ENCODE data around the gene LRIG1. TPM values are rescaled to one million over a fixed set of nuclear protein-coding genes. Genes with fewer than 3 reads are reported as not detected.

LRIG1 gene
- total RNA-seq, 1 donor from 2014 or later: 111 TPM

DNA sequence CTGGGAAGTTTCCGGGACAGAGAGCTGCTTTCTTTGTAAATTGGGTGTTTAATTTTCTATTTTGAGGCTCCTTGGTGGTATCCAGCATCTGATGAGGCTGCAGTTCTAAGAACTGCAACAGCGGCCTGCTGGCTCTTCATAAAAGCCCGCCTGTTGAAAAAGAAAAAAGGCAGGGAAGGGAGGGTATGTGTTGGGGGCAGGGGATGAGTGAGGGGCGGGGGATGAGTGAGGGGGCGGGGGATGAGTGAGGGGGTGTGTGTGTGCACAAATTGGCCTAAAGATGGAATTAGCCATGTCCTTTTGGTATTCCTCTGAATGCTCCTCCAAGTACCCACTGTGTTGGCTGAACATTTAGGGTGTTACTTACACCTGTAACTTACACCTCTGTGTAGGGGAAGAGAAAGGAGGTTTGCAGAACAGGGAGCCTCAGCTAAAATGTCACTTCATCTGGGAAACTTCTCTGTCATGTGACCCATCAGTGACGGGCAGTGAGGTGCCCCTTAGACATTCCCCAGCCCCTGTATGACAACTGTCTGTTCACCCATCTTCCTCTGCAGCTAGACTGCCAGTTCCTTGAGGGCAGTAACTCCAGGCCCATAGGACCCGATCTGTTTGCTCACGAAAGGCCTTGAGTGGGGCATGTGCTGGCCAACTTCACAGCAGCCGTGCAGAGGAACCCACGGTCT, 57.6 kb downstream of the LRIG1 start:
- DNase-seq (ENCODE audit: low read depth, low spot score): no peak

DNA sequence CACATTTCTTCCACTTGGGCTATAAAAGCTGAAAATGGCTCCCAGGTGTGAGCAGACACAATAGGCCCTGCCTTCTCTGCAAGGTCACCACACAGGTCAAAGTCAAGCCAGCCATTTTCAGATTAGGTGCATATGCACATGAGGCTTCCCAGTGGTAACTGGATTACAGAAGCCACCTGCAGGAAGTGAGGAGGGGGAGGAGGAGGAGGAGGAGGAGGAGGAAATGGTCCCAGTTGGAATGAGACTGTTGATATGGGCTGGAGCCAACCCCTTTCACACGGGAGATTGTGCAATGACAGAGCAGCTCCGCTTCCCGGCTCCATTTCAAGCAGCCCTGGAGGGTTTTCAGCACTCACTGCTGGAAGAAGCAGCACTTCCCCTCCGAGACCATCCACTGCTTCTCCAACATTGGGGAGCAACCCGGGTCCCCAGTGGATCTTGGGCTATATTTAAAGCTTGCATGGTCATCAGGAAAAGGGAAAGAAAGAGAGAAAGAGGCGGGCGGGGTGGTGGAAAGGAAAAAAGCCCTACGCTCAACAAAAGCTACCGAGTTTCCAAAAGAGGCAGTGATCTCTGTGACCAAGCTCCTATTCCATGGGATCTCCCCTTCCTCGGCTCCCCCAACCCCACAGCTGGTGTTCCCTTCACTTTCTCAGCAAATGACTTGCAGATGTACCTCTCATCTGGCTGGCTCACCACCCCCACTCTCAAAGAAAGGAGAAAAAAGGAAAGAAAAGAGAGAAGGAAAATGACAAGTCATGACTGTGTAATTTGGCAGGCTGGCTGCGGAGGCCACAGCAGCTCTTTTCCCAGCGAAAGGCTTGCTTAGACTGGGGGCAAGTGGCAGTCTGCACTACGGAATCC, 58.3 kb downstream of the LRIG1 start:
- DNase-seq (ENCODE audit: low read depth, low spot score): peak; percentile 78

DNA sequence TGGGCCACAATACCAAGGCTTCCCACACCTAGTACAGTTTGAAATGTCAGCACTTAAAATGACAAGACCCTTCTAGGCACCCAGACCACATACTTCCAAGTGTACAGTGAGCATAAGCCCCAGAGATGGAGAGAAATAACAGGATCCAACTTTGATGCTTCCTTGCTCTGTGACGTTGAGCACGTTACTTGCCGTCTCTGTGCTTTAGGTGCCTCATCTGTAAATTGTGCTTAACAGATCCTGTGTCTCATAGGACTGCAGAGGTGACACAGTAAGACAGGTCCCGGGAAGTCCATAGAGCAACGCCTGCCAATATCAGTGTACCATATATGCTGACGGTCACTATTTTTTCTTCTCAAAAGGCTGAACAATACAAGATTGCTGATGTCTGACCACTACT, 59.1 kb downstream of the LRIG1 start:
- DNase-seq (ENCODE audit: low read depth, low spot score): no peak

DNA sequence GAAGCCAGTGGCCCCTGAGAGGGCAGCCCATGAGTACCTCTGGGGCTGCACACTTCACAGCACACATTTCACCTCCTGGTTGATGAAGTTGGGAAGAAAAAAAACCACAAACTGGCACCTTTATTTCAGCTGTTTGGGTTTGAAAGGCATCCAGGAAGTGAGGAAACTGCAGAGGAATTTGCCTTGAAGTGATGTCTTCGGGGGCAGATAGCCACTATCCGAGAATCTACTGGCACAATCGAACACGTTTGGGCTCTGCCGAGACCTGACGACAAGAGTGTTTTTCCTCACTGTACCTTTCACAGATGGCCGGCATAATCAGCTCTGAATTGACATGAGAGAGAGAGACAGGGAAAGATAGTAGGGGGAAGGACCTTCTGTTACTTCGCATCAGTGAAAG, 59.7 kb downstream of the LRIG1 start:
- peak; percentile 39 for DNase-seq (ENCODE audit: low read depth, low spot score)

DNA sequence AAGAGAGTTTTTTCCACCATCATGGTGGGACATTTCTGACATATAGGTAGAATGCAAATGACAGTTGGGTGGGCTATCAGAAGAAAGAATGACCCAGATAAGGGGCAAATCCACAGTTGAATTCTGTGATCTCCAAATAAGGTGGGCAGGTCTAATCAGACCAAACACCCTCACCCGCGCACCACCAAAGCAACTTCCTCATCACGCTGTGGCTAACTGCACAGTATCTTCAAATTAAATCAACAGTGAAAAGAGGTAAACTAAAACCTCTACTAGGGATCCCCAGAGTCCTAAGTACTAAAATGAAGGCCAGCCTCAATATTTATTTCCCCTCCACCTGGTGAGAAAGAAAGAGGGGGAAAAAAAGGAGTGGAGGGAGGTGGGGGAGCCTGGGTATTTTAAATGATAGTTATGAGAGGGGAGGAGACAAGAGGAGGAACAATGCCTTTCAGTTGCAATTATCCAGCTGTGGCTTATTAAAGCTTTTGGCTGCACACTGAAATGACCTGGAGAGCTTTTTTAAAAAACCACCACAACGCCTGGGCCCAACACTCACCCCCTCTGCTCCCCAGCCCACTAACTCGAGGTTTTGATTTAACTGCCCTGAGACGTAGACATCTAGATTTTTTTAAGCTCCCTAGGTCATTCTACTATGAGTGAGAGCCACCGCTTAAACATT, 61.0 kb downstream of the LRIG1 start:
- DNase-seq (ENCODE audit: low read depth, low spot score): no peak

DNA sequence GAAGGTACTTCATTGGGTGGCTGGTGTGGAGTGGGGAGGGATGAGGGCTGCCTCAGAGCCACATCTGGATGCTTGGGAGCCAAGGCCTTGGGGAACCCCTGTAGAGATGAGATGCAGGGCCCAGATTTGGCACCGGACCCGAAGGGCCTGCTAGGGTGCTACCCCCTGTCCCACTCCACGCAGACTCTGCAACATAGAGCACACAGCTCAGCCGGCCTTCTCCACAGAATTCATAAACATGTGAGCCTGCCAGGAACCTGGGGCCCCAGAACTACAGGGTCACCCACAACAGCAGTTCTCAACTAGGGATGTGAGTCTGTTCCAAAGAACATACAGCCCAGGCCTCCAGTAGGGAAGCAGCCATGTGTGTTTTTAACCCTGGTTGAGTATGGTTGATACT, 62.8 kb downstream of the LRIG1 start:
- no peak for DNase-seq (ENCODE audit: low read depth, low spot score)

DNA sequence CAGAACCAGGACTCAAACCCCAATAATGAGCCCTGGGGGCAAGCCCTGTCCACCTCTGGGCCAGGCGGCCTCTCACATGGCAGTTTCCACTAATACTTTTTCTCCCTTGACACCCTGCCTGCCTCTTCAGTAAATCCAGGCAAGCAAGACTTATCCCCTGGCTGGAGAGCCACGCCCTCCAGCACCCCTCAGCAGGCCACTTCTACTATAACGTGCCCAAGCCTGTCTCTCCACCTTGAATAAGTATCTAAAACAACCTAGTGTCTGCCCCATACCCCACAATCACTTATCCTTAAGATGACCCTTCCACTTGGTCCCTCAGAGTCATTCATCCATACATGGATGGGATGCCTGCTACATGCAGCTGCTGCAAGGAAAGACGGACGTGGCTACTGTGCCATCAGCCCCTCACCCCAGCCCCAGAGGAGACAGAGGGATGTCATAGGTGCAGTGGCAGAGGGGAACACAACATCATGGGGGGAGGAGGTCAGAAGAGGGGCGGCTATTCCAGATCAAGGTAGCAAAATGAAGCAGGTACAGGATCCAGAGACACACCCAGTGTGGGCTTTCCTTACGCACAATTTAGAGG, 63.4 kb downstream of the LRIG1 start:
- DNase-seq (ENCODE audit: low read depth, low spot score): no peak

DNA sequence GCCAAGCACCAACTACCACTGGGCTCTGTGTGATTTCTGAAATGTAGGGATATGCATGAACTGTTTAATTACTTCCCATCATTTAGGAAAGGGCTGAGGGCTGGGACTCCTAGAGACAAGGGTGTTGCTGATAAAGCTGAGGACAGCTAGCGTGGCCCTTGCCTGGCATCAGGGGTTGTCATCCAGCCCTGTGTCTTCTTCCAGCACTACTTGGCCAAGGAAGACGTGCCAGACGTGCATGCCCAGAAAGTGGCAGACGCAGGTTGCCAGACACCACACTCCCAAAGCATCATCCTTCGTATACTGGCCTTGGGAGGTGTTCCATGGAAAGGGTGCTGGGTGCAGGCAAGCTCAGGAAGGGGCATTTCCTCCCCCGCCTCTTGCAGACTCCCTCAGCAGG, 64.8 kb downstream of the LRIG1 start:
- DNase-seq (ENCODE audit: low read depth, low spot score): no peak

DNA sequence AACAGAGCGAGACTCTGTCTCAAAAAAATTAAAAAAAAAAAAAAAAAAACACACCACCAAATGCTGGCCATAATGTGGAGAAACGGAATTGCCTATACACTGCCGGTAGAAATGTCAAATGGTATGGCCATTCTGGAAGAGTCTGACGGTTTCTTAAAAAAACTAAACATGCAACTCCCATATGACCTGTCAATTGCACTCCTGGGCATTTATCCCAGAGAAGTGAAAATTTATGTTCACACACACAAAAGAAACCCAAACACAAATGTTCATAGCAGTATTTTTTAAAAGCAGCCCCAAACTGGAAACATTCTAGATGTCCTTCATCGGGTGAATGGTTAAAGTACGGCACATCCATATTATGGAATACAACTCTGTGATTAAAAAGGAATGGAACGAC, 66.1 kb downstream of the LRIG1 start:
- no peak for DNase-seq (ENCODE audit: low read depth, low spot score)

DNA sequence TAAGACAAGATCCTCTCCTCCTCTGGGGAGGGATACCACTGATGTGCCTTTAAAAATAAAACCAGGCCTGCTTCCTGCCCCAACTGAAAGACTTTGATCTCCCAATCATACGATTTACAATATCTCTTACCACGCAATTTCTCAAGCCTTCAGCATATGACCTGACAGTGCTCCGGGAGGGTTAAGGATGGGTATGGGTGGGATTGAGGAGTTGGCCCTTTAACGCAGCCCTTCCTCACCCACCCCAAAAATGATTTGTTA, 67.4 kb downstream of the LRIG1 start:
- no peak for DNase-seq (ENCODE audit: low read depth, low spot score)

DNA sequence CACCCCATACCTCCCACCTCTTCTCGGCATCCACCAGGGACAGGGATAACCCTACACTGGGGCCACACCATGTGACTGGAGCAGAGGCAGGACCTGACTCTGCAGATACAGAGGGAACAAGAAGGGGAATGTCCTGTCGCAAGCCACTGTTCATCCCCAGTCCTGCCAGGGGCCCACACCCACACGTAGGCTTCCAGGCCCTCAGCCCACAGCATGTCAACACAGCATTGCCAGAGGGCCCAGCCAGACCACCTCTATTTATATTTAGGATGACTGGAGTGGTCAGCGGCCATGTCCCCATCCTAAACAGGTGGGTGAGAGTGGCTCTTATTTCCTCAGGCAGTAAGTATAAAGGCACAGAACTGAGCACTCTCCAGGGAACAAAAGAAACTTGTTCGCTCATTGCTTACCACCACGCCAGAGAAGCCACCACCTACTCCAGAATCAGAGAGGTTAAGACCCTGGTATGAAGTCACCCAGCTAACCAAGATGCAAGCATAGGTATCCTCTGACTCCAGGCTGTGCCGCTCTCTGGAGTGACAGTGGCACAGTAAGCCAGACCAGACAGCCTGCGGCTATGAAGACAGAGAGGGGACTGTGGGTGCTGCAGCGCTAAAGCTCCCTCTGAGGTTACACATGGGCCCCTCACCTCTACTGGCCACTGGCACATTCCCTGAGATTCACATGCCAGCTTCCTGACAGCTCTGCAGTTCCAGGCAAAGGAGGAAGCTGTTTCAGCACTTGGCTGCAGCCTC, 67.9 kb downstream of the LRIG1 start:
- DNase-seq (ENCODE audit: low read depth, low spot score): no peak

DNA sequence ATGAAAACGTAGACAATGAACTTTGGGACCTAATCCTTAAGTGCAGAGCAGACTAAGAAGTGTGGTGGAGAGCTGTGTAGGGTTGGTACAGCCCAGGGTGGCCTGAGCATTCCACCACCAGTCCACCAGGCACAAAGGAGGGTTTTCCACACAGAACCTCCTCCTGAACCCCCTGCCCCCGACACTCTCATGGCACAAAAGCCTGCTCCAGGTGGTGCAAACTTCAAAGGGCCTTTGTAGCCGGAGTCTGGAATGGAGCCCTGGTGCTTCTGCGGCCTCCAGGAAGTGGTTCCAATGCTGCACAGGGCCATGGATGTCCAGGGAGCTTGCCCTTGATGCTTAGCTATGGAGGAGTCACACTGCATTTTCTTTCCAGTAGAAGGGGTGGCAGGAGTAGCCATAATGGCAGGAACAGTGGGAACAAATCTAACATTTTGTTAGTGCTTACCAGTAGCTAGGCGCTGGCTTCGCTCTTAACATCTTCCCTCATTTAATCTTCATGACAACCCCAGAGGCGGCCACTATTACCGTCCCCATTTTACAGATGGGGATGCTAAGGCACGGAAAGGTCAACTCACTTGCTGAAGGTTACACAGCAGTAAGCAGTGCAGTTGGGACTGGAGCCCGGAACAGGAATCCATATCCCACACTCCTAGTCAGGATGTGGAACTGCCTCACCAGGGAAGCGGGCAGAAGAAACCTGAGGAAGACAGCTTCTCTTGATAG, 68.6 kb downstream of the LRIG1 start:
- DNase-seq (ENCODE audit: low read depth, low spot score): no peak

DNA sequence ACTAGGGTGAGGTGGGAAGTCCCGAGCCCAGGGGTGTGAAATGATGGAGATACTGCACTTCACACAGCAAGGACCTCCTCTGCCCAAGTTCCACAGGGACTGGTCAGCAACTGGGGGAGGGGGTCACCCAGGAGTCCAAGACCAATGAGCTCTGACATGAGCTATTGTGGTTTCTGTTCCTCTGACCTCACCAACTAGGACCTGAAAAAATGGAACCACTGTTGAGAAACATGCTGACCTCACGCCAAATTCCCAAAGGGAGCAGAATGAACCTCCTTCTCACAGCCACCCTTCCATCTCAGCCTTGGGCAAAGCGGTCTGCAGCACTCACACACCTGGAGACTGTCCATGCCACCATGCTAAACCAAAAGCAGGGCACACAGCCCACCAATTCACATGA, 69.3 kb downstream of the LRIG1 start:
- no peak for DNase-seq (ENCODE audit: low read depth, low spot score)

DNA sequence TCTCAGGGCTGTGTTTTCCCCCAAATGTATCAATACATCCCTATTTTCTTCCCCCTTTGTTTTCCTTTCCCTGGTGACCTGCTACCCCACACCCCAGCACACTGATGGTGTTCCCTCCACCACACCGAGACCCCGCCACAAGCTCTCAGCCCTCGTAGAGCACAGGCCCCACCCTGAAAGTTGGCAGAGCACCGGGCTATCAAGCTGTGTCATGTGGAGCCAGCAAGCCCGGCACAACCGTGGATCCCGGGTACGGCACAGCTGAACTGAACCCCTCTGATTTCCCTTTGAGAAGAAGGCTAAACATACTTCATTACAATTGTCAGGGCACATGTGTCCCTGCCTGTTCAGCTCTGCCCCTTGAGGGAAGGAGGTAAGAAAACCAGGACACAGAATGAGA, 69.9 kb downstream of the LRIG1 start:
- DNase-seq (ENCODE audit: low read depth, low spot score): no peak

DNA sequence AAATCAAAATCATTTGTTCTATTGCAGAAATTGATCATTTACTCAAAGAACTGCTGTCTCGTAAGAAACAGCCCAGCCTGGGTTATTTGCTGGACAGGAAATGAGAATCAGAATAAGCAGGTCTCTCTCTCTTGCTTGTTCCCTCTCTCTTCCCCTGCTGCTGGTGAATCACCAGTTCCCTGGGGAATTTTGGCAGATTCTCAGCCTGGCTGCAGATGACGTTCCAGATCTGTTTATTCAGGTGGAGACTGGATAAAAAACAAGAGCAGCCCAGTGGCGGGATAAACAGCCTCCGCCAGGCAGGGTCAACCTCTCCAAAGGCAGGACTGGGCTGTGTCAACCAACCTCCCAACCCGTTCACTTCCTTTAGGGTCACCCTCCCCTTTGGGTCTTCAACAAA, 72.1 kb downstream of the LRIG1 start:
- peak; percentile 97 for DNase-seq (ENCODE audit: low read depth, low spot score)

DNA sequence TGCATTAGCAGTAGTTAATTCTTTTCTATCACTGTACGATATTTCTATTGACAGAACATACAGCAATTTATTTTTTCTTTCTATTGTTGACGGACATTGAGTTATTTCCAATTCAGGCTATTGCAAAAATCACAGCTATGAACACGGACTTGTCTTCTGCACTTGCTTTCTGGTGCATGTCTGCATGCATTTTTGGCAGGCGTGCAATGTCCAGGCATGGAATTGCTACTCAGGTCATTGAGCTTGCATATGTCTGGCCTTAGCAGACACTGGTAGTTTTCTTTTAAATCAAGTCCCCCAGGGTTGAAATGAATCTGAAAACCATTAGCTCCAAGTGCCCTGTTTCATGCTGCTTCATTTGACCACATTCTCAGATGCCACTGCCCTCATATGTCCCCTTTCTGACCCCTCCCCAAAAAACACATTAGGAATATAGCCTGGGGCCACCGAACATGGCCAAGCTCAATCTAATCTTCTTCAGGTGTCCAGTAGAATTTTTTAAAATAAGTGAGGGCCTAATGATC, 72.8 kb downstream of the LRIG1 start:
- no peak for DNase-seq (ENCODE audit: low read depth, low spot score)

DNA sequence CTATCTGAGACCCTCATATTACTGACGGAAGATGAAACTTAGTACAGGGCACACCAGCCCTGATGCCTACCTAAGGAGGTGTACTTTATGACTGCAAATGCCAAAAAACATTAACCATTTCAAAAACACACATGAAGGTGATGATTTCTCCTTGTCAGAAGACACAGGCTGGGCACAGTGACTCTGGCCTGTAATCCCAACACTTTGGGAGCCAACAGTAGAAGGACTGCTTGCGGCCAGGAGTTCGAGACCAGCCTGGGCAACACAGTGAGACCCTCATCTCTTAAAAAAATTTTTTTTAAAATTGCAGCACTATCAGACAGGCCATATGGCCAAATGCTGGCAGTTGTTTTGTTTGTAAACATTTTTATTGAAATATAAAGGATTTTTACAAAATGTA, 73.5 kb downstream of the LRIG1 start:
- no peak for DNase-seq (ENCODE audit: low read depth, low spot score)

DNA sequence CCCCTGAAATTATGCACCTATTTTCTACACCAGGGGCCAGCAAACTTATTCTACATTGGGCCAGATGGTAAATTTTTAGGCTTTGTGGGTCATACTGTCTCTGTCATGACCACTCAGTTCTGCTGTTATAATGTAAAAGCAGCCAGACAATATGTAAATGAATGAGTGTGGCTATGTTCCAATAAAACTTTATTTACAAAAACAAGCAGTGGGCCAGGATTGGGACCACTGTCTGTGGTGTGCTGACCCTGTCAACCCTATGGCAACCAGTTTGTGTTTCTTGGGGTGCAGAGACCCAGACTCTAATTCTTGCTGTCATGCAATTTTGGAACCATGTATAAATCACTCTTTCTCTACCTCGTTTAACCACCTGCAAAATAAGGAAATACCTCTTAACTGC, 74.7 kb downstream of the LRIG1 start:
- no peak for DNase-seq (ENCODE audit: low read depth, low spot score)

DNA sequence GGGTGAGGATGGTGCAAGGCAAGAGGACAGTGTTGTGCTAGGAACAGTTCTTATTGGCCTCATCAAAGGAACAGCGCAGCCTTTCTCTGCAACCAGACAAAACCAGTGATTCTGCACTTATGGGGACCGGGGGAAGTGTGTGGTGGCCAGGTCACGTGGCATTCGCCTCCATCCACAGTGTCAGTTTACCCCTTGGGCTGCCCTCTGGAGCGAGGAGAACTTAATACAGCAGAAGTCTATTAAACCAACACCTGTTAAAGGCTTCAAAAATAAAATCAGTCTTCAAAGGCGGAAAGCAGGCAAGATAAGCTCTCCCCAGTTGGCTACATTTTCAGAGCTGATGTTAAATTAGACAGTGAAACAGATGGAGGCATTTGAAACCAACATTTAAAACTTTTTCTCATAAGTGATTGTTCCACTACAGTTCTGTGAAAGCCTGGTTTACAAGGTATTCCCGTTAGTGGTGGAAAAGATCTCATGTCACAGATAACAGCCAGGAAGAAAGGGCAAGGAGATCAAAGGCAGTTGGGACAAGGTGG, 75.2 kb downstream of the LRIG1 start:
- DNase-seq (ENCODE audit: low read depth, low spot score): no peak

DNA sequence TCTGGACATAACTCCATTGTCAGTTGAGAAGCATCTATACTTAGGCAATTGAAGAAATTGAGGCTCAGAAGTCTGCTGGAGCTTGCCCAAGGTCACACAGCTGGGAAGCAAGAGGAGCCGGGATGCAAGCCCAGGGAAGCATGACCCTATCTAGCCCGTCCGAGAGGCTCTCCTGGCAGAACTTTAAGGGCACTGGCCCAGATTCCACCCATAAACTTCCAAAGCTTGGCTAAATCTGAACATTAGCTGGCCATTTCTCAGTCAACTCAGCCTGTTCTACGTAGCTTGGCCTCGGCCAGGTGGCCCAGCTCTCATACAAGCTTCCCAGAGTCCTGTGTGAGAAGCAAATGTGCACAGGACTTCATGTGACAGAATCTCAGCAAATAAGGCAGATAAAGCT, 75.8 kb downstream of the LRIG1 start:
- DNase-seq (ENCODE audit: low read depth, low spot score): no peak

All from pulmonary artery endothelial cell (primary cell).